SU-DHL-6 (cell line): Measurements from ENCODE around the gene STK4.

Source experiments
- H2AFZ ChIP-seq: fragments of 200-600 bp; sonication (generic); 2 replicates; pipeline ENCODE4 v1.6.1; 2014; ENCODE audit warnings: low read depth, mild to moderate bottlenecking, moderate library complexity, mixed read lengths, antibody characterized with exemption, low read length; ENCODE audit not compliant: severe bottlenecking
- H3F3A ChIP-seq: fragments of 200-600 bp; shearing (Covaris generic); 2 replicates; pipeline ENCODE4 v1.6.0; 2016; ENCODE audit warnings: antibody characterized with exemption, mild to moderate bottlenecking; ENCODE audit not compliant: insufficient read depth
- H3K27ac ChIP-seq: fragments of 200-600 bp; sonication (generic); 2 replicates; pipeline ENCODE4 v1.5.1; 2016; ENCODE audit warnings: low read depth, mild to moderate bottlenecking, low read length, moderate library complexity, mixed read lengths
- H3K27me3 ChIP-seq: fragments of 200-600 bp; sonication (generic), shearing (Covaris generic); 2 replicates; pipeline ENCODE4 v1.6.0; 2014; ENCODE audit warnings: mild to moderate bottlenecking, low read length
- H3K36me3 ChIP-seq: fragments of 200-600 bp; sonication (generic); 2 replicates; pipeline ENCODE4 v1.6.1; 2014; ENCODE audit warnings: mild to moderate bottlenecking, low read length, mixed read lengths
- H3K4me2 ChIP-seq: fragments of 300-600, 200-600 bp; shearing (Covaris generic), sonication (generic); 2 replicates; pipeline ENCODE4 v1.6.0; 2014; ENCODE audit warnings: low read length, low read depth, mild to moderate bottlenecking; ENCODE audit not compliant: poor library complexity, severe bottlenecking
- H3K4me3 ChIP-seq: fragments of 200-600 bp; sonication (generic); 2 replicates; pipeline ENCODE4 v1.5.1; 2014; ENCODE audit warnings: antibody characterized with exemption, low read length, mild to moderate bottlenecking, mixed read lengths; ENCODE audit not compliant: insufficient read depth, poor library complexity, severe bottlenecking
- H3K79me2 ChIP-seq: fragments of 200-600 bp; sonication (generic); 2 replicates; pipeline ENCODE4 v1.6.1; 2014; ENCODE audit warnings: mild to moderate bottlenecking, low read length, moderate library complexity; ENCODE audit not compliant: insufficient read depth
- H3K9ac ChIP-seq: fragments of 200-600 bp; sonication (generic); 2 replicates; pipeline ENCODE4 v1.7.0; 2014; ENCODE audit warnings: mild to moderate bottlenecking, low read length
- H3K9me2 ChIP-seq: fragments of 200-600 bp; sonication (generic); replicated peaks from 2 replicates; pipeline ENCODE4 v1.6.1; 2014; ENCODE audit warnings: low read length; ENCODE audit not compliant: insufficient read depth
- H3K9me3 ChIP-seq: fragments of 200-600 bp; sonication (generic); 2 replicates; pipeline ENCODE4 v1.6.1; 2014; ENCODE audit warnings: low read length, mixed read lengths; ENCODE audit not compliant: insufficient read depth
- H4K20me1 ChIP-seq: fragments of 200-600 bp; sonication (generic); 2 replicates; pipeline ENCODE4 v1.6.1; 2014; ENCODE audit warnings: low read depth, mild to moderate bottlenecking, antibody characterized with exemption, low read length, moderate library complexity, mixed read lengths
- CTCF ChIP-seq: fragments of 200-600 bp; sonication (generic); IDR thresholded peaks from one replicate; pipeline ENCODE4 v1.5.1; 2017; ENCODE audit warnings: antibody characterized with exemption, mild to moderate bottlenecking, low read length, moderate library complexity; ENCODE audit not compliant: insufficient read depth, poor library complexity, severe bottlenecking
- EZH2phosphoT487 ChIP-seq: fragments of 200-600 bp; sonication (generic), shearing (Covaris generic); conservative IDR thresholded peaks from 2 replicates; pipeline ENCODE4 v1.6.1; 2018; ENCODE audit warnings: mild to moderate bottlenecking, antibody characterized with exemption, low read length, moderate library complexity, mixed read lengths

STK4 gene

GRCh38 chr20:45085289-45085688 lies 119.0 kb downstream of the STK4 start:
- H3K27ac ChIP-seq, result no peak overlapping the region
- TF ChIP-seq EZH2phosphoT487 (no peak), CTCF (no peak)
- H2AFZ ChIP-seq, result no peak overlapping the region
- no peak overlapping the region for H3K4me2 ChIP-seq
- H3F3A ChIP-seq, result no peaks in the 10 kb centered on the region
- H3K4me3 ChIP-seq, result no peak overlapping the region
- H3K27me3 ChIP-seq, result no peaks in the 10 kb centered on the region
- no peaks in the 10 kb centered on the region for H3K79me2 ChIP-seq
- H3K9me3 ChIP-seq, result no peaks in the 10 kb centered on the region
- no peak overlapping the region for H3K9ac ChIP-seq
- no peaks in the 10 kb centered on the region for H3K9me2 ChIP-seq
- H3K36me3 ChIP-seq, result peaks cover 25% of the 10 kb centered on the region
- no peaks in the 10 kb centered on the region for H4K20me1 ChIP-seq

- H3K27ac ChIP-seq, result no peak overlapping the region
Observed at GRCh38 chr20:45085867-45086266, 119.6 kb downstream of the STK4 start.

GRCh38 chr20:45087097-45087790 lies 120.9 kb downstream of the STK4 start:
- H3K27me3 ChIP-seq, result no peaks in the 10 kb centered on the region
- H3K27ac ChIP-seq, result no peak overlapping the region
- TF ChIP-seq CTCF, result no peak
- no peak for TF ChIP-seq EZH2phosphoT487
- H3K4me2 ChIP-seq, result no peak overlapping the region
- peaks cover 8% of the 10 kb centered on the region for H3K36me3 ChIP-seq
- H3K9me3 ChIP-seq, result no peaks in the 10 kb centered on the region
- H3K9ac ChIP-seq, result no peak overlapping the region
- H2AFZ ChIP-seq, result no peak overlapping the region
- no peaks in the 10 kb centered on the region for H4K20me1 ChIP-seq
- no peaks in the 10 kb centered on the region for H3K9me2 ChIP-seq
- no peak overlapping the region for H3K4me3 ChIP-seq
- H3F3A ChIP-seq, result no peaks in the 10 kb centered on the region
- no peaks in the 10 kb centered on the region for H3K79me2 ChIP-seq

More at GRCh38 chr20:45085867-45086266, 119.6 kb downstream of the STK4 start:
- Histone ChIP-seq H3K36me3 (peaks cover 20% of the 10 kb centered on the region), H3K79me2 (no peaks in the 10 kb centered on the region), H3K9ac (no peak overlapping the region), H4K20me1 (no peaks in the 10 kb centered on the region), H3K4me3 (no peak overlapping the region), H2AFZ (no peak overlapping the region), H3K9me3 (no peaks in the 10 kb centered on the region), H3K27me3 (no peaks in the 10 kb centered on the region), H3K4me2 (no peak overlapping the region), H3K9me2 (no peaks in the 10 kb centered on the region), H3F3A (no peaks in the 10 kb centered on the region)
- no peak for TF ChIP-seq CTCF
